HuH-7.5 (cell line): ENCODE measurements around the gene TENM4.
"Not testable (repeated sequence)": the region's sequence is repeated elsewhere in the genome, so short reads cannot be mapped to it uniquely, and the experiment has no call there.

Experiments
- DNase-seq: peaks from one replicate; pipeline ENCODE4 v3.0.0; 2011; ENCODE audit warnings: low spot score

TENM4 gene

DNA sequence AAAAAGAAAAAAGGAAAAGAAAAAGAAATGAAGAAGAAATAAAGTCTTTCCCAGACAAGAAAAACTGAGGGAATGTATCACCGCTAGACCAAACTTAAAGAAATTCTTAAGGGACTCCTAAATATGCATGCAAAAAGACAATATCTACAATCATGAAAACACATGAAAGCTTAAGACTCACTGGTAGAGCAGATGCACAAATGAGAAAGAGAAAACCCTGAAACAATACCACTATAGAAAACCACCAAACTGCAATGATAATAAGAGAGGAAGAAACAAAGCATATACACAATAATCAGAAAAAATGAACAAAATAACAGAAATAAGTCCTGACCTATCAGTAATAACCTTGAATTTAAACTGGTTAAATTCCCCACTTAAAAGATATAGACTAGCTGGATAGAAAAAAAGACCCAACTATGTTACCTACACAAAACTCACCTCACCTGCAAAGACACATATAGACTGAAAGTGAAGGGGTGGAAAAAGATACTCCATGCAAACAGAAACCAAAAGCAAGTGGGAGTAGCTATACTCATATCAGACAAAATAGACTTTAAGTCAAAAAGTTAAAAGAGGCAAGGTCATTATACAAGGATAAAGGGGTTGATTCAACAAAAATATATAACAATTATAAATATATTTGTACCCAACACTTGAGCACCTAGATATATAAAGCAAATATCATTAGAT is 804.9 kb downstream of the TENM4 start:
- no peak for DNase-seq

DNA sequence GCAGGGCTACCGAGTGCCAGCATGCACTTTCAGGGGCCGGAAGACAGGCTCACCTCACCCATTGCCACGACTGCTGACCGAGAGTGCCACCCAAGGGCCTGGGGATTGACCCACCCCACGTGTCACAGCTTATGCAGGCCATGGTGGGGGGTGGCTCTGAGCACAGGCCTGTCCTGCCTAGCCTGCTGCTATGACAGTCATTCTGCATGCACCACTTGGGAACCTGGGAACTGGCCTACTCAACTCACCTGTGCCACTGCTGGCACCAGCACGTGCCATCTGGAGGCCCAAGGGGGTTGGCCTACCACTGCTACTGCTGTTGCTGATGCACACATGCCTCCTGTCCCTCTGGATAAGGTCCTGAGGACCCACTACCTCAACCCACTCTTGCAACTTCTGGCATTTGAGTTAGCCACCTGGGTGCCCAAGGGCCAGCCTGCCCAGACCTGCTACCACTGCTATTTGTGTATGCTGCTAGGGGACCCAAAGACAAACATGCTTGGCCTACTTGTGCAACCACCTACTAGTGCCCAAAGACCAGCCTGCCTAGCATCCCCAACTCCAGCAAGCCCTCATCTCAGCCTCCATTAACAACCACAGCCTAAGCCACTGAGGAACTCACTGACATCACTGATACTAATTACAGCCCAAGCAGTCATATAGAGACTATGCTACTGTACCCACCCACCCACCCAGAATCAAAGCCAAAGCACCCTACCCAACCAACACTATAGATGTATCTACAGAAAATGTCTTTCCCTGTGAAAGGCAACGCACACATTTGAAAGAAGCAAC is 807.1 kb downstream of the TENM4 start:
- DNase-seq: no peak

DNA sequence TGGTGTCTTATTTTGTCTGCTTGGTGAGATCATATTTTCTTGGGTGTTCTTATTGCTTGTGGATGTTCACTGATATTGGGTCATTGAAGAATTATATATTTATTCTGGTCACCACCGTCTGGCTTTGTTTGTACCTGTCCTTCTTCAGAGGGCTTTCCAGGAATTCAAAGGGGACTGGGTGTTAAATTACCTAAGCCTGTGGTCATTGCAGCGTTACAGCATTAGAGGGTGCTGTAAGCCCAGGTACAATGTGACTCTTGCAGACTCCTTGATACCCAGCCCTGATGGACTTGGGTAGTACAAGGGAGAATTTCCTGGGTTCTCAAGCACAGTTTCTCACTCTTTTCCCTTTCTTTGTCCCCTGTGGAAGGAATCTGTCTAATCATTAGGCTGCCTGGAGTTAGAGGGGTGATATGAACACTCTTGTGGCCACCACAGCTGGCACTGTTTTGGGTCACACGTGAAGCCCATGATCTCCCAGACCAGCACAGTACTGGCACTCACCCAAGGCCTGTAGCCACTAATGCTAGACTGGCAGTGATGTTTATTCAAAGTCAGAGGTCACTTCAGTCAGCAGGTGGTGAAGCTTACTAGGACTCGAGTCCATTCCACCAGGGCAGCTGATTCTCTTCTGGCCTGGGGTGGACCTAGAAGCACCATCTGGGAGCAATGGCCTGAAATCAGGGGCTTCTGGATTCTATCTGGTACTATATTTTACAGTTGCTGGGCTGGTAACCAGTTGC is 810.1 kb downstream of the TENM4 start:
- no peak for DNase-seq

DNA sequence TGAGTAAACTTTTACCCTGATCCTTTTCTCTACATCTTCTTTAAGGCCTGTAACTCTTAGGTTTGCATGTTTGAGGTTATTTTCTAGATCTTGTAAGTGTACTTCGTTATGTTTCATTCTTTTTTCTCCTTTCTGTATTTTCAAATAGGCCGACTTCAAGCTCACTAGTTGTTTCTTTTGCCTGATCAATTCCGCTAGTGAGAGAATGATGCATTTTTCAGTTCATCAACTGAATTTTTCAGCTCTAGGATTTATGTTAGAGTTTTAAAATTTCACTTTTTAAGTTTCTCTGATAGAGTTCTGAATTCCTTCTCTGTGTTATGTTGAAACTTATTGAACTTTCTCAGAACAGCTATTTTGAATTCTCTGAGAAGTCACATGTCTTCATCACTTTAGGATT is 810.7 kb downstream of the TENM4 start:
- DNase-seq: no peak

DNA sequence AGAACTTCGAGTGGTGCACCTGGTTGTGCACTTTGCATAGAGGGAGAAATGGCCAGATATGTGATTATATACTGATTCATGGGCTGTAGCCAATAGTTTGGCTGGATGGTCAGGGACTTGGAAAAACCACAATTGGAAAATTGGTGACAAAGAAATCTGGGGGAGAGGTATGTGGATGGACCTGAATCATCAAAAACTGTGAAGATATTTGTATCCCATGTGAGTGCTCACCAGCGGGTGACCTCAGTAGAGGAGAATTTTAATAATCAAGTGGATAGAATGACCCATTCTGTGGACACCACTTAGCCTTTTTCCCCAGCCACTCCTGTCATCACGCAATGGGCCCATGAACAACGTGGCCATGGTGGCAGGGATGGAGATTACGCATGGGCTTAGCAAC is 818.2 kb downstream of the TENM4 start:
- no peak for DNase-seq

DNA sequence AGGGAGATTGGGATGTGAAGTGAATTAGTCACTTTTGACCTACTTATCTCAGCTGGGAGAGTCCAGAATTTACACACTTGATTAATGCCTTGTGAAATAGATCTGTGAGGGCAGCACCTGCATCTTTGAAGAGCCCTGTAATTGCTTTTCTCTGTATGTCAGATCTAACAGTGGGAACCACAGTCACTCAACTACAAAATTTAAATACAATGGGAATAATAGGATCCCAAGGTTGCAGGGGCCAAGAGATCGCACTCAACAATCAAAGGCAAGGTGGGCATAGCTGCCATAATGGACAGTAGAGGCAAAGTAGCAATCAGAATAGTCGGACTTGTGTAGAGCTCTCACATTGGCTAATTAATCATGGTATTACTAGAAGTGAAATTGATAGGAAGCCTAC is 820.7 kb downstream of the TENM4 start:
- no peak for DNase-seq

DNA sequence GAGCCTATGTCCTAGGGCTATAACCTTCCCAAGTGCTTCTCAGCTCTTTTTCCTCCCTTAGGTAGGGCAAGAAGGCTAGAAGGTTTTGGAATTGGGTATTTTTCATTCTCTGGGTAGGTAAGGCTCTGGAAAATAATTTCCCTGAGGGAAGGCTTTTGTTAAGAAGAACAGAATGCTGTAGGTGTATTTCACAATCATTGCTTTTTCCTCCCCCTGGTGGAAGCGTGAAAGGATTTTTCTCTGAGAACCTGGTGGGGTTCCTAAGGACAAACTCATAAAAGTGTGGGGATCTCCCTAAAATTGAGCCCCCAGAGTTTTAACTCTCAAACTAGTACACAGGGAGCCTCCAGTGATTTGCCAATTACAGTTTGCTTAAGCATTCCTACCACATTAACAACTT is 825.1 kb downstream of the TENM4 start:
- no peak for DNase-seq

DNA sequence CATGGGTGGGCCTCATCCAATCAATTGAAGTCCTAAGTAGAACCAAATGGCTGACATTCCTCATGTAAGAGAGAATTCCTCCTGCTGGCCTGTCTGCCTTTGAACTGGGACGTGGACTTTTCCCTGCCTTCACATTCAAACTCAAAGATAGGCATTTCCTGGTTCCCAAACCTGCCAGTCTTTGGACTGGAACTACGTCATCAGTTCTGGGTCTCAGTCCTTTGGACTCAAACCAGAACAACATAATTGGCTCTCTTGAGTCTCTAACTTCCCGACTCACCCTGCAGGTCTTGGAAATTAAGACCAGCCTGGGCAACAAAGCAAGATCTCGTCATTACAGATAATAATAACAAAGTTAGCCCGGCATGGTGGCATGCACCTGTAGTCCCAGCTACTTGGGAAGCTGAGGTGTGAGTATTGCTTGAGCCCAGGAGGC is 827.4 kb downstream of the TENM4 start:
- no peak for DNase-seq

DNA sequence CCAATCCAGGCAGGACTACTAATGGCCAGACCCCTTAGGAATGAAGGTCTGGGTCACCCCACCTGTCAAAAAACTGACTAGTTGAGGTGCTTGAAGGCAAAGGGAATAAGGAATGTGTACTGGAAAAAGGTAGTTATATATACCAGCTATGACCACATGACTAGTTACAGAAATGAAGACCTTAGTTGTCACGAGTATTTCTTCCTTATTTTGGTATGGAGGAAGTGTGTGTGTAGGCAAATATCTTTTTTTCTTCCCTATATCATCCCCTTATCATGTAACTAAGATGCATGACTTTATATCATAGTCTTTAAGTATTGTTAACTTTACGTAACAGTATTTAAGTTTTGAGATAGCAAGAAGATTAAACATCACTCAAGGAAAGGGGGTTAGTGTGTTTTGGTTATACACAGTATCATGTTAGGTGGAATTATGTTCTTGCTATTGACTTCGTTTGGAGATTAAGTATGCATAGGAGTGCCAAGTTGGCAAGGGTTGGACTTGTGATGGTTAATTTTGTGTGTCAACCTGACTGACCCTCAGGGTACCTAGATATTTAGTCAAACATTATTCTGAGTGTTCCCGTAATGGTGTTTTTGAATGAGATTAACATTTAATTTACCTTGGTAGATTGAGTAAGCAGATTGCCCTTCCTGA is 828.0 kb downstream of the TENM4 start:
- DNase-seq: no peak

DNA sequence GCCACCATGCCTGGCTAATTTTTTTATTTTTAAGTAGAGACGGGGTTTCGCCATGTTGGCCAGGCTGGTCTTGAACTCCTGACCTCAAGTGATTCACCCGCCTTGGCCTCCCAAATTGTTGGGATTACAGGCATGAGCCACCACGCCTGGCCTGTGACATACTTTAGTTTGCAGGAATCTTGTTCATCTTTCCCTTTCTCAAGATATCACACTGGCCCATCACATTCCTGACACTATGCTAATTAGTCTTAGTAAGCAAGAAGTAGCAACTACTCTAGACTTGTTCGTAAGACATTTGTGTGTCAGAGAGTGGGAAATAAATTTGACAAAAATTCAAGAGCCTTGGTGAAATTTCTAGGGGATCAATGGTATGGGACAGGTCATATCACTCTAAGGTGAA is 831.5 kb downstream of the TENM4 start:
- not testable (repeated sequence) for DNase-seq

DNA sequence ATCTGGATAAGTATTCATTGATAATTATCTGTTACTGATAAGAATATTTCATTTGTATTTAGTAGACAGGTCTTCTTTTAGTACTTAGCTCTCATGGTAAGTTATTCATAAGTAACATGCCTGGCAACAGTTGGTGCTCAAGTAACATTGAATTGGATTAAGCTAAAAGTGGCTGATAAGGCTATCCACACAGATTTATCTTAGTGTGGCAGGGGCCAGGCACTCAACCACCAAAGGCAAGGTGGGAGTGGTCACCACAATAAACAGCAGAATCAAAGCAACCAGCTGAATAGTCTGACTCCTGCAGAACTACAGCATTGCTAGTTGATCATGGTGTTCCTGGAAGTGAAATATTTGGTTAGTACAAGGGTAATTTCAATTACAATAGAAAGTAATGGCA is 833.1 kb downstream of the TENM4 start:
- no peak for DNase-seq

DNA sequence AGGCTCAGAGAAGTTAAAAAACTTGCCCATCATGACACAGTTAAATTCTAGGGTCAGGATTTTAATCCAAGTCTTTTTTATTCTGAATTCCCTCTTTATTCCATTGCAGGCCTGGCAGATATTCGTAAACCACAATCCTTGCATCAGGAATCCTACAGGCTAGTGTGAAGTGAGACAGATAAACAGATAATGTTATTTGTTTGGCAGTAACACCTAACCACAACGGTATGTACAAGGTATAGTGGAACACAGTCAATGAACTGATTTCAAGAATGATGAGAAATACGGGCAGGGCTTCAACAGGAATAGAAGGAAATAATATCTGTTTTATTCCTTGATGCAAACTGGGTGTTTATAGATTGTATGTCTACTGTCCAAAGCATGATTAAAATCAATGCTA is 834.2 kb downstream of the TENM4 start:
- DNase-seq: no peak

DNA sequence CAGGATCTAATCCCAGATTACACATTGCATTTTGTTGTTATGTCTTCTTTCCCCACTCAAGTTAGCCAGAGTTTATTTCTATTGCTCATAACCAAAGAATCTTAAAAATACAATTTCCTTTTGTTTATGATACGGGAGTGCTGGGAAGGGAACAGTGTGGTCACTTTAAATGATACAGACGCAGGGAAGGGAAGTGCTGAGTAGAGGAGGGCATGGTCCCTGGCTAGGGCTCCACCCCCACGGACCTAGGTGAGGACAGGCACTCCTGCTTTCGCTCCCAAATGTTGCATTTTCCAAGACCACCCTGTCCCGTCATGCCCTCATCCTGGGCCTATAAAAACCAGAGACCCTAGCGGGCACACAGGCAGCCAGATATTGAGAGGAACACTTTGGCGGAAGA is 835.5 kb downstream of the TENM4 start:
- DNase-seq: no peak

DNA sequence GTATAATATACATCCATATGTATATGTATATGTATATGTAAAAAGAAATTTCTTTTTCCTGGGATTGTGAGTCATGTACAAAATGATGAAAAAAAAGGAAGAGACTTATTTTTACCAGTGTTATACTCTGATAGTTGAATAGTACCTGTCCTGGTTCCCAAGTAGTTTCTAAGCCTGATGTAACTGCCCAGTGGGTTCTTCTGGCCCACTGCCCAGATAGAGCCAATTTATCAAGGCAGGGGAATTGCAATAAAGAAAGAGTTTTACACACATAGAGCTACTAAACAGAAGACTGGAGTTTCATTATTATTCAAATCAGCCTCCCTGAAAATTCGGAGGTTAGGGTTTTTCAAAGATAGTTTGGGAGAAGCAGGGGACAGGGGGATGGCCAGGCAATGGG is 837.0 kb downstream of the TENM4 start:
- no peak for DNase-seq
